Erythroblast (primary cell): ENCODE results near the gene LCAT.

Experiments
- GATA1 ChIP-seq: IDR thresholded peaks from 2 replicates; pipeline ENCODE4 v1.6.1; 2011; ENCODE audit warnings: low read depth, mild to moderate bottlenecking, control low read depth, low read length, moderate library complexity
- POLR2A ChIP-seq: IDR thresholded peaks from 2 replicates; pipeline ENCODE4 v1.6.1; 2011; ENCODE audit warnings: mild to moderate bottlenecking, low read length

GRCh38 chr16:67967183-67967957, 23.4 kb upstream of the LCAT start:
- TF ChIP-seq POLR2A = no peak
- TF ChIP-seq GATA1 = no peak
